GM19463 (cell line): ENCODE measurements around the gene NEURL1.
"Not testable (repeated sequence)": the region's sequence is repeated elsewhere in the genome, so short reads cannot be mapped to it uniquely, and the experiment has no call there.

ENCODE experiments used
- ATAC-seq: cut with Tn5 transposase; IDR thresholded peaks from one replicate; pipeline ENCODE4 v1.9.1; 2021; ENCODE audit warnings: mild to moderate bottlenecking, moderate library complexity; ENCODE audit not compliant: unreplicated experiment

The NEURL1 gene

GRCh38 chr10:103620891-103621782, 127.6 kb downstream of the NEURL1 start:
- ATAC-seq: no peak

GRCh38 chr10:103621783-103622125, 128.2 kb downstream of the NEURL1 start:
- no peak for ATAC-seq

GRCh38 chr10:103622286-103622685, 128.8 kb downstream of the NEURL1 start:
- ATAC-seq: no peak

- ATAC-seq: no peak
Measured at GRCh38 chr10:103622935-103623574, 129.6 kb downstream of the NEURL1 start.

GRCh38 chr10:103626178-103626577, 132.7 kb downstream of the NEURL1 start:
- ATAC-seq: no peak

GRCh38 chr10:103627111-103627892, 133.8 kb downstream of the NEURL1 start:
- no peak for ATAC-seq

GRCh38 chr10:103627893-103628292, 134.4 kb downstream of the NEURL1 start:
- no peak for ATAC-seq

GRCh38 chr10:103629581-103629980, 136.1 kb downstream of the NEURL1 start:
- no peak for ATAC-seq

- ATAC-seq: no peak
Measured at GRCh38 chr10:103630156-103630555, 136.7 kb downstream of the NEURL1 start.

- no peak for ATAC-seq
Measured at GRCh38 chr10:103632247-103632642, 138.7 kb downstream of the NEURL1 start.

GRCh38 chr10:103632871-103633270, 139.4 kb downstream of the NEURL1 start:
- not testable (repeated sequence) for ATAC-seq

- ATAC-seq: no peak
Measured at GRCh38 chr10:103633846-103634245, 140.3 kb downstream of the NEURL1 start.

GRCh38 chr10:103635580-103635979, 142.1 kb downstream of the NEURL1 start:
- no peak for ATAC-seq

- ATAC-seq: no peak
Measured at GRCh38 chr10:103636492-103636891, 143.0 kb downstream of the NEURL1 start.

GRCh38 chr10:103637011-103637410, 143.5 kb downstream of the NEURL1 start:
- no peak for ATAC-seq

GRCh38 chr10:103637927-103638557, 144.5 kb downstream of the NEURL1 start:
- no peak for ATAC-seq

GRCh38 chr10:103638948-103639347, 145.4 kb downstream of the NEURL1 start:
- ATAC-seq: no peak

- no peak for ATAC-seq
Measured at GRCh38 chr10:103640436-103641181, 147.1 kb downstream of the NEURL1 start.

- no peak for ATAC-seq
Measured at GRCh38 chr10:103641326-103641725, 147.8 kb downstream of the NEURL1 start.
